Gastroesophageal sphincter (tissue), 3 donors: Measurements from ENCODE around the gene BCDIN3D.

ENCODE experiments used
- CTCF ChIP-seq, 4 experiments: fragments of 200-600 bp in 2 of 4; fragments of 450-650 bp in 2 of 4; sonication (generic) in 1 of 4; IDR thresholded peaks; one replicate each; pipeline ENCODE4 v1.5.1; 2017 to 2019; ENCODE audit warnings: antibody characterized with exemption in 4 of 4, mild to moderate bottlenecking in 2 of 4, moderate library complexity in 2 of 4
- EP300 ChIP-seq: sonication (generic); formaldehyde crosslinking; IDR thresholded peaks from one replicate; pipeline ENCODE4 v1.6.1; 2017; ENCODE audit warnings: antibody characterized with exemption, mild to moderate bottlenecking
- POLR2A ChIP-seq, 2 donors: fragments of 450-650 bp; IDR thresholded peaks; one replicate each; pipeline ENCODE4 v1.6.1; 2017; ENCODE audit warnings: antibody characterized with exemption in 2 of 2, mild to moderate bottlenecking in 2 of 2, moderate library complexity in 1 of 2
- POLR2AphosphoS5 ChIP-seq: sonication (generic); formaldehyde crosslinking; IDR thresholded peaks from one replicate; pipeline ENCODE4 v1.6.1; 2017; ENCODE audit warnings: antibody characterized with exemption

GRCh38 chr12:49800421-49801140, 42.3 kb downstream of the BCDIN3D start:
- TF ChIP-seq POLR2A (IDR thresholded peaks at IDR 0.05), result no peak
- no peak for TF ChIP-seq CTCF (IDR thresholded peaks at IDR 0.05)
- no peak for TF ChIP-seq POLR2AphosphoS5
- TF ChIP-seq EP300, result no peak
